Progenitor cell of endocrine pancreas (in vitro differentiated cells): ENCODE results near the gene LRIT1. TPM values are rescaled to one million over a fixed set of nuclear protein-coding genes. Genes with fewer than 3 reads are reported as not detected.

Experiments
- DNase-seq: peaks from one replicate; pipeline ENCODE4 v3.0.0; 2021; ENCODE audit warnings: low spot score; ENCODE audit not compliant: unreplicated experiment
- H3K27ac Mint-ChIP-seq: 2 replicates; pipeline ENCODE4 v1.8.0; 2021; ENCODE audit warnings: mild to moderate bottlenecking, moderate library complexity, mixed read lengths
- H3K27me3 Mint-ChIP-seq: 2 replicates; pipeline ENCODE4 v1.8.0; 2021; ENCODE audit warnings: mixed read lengths
- H3K36me3 Mint-ChIP-seq: 2 replicates; pipeline ENCODE4 v1.8.0; 2022; ENCODE audit warnings: mixed read lengths; ENCODE audit not compliant: insufficient read depth
- H3K4me1 Mint-ChIP-seq: 2 replicates; pipeline ENCODE4 v1.8.0; 2021; ENCODE audit warnings: low read depth, mixed read lengths
- H3K4me3 Mint-ChIP-seq: 2 replicates; pipeline ENCODE4 v1.8.0; 2021; ENCODE audit warnings: low read depth, mild to moderate bottlenecking, moderate library complexity, mixed read lengths
- H3K9me3 Mint-ChIP-seq: 2 replicates; pipeline ENCODE4 v1.8.0; 2021; ENCODE audit warnings: low read depth, mixed read lengths
- total RNA-seq: library from RNA; stranded (reverse); gene quantifications from 2 replicates; pipeline ENCODE4 v1.2.1, GENCODE V29; 2021
- TF ChIP-seq, protein P1 (sequence below): fragments of 200-600 bp; sonication (generic); IDR thresholded peaks from one replicate; pipeline ENCODE4 v1.5.0; 2021; ENCODE audit warnings: antibody characterized with exemption, mild to moderate bottlenecking; ENCODE audit not compliant: unreplicated experiment

LRIT1 gene
- total RNA-seq, 1 donor from 2014 or later = not detected

- H3K4me1 Mint-ChIP-seq = peaks cover 7% of the 10 kb centered on the region
- H3K27ac Mint-ChIP-seq = no peak overlapping the region
- TF ChIP-seq, protein P1, sequence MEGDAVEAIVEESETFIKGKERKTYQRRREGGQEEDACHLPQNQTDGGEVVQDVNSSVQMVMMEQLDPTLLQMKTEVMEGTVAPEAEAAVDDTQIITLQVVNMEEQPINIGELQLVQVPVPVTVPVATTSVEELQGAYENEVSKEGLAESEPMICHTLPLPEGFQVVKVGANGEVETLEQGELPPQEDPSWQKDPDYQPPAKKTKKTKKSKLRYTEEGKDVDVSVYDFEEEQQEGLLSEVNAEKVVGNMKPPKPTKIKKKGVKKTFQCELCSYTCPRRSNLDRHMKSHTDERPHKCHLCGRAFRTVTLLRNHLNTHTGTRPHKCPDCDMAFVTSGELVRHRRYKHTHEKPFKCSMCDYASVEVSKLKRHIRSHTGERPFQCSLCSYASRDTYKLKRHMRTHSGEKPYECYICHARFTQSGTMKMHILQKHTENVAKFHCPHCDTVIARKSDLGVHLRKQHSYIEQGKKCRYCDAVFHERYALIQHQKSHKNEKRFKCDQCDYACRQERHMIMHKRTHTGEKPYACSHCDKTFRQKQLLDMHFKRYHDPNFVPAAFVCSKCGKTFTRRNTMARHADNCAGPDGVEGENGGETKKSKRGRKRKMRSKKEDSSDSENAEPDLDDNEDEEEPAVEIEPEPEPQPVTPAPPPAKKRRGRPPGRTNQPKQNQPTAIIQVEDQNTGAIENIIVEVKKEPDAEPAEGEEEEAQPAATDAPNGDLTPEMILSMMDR = peak; percentile 97
- peak; percentile 60 for DNase-seq
- no peaks in the 10 kb centered on the region for H3K36me3 Mint-ChIP-seq
- no peaks in the 10 kb centered on the region for H3K9me3 Mint-ChIP-seq
- H3K27me3 Mint-ChIP-seq = peaks cover 26% of the 10 kb centered on the region
- H3K4me3 Mint-ChIP-seq = no peak overlapping the region
Observed at GRCh38 chr10:84264611-84265141, 23.3 kb upstream of the LRIT1 start.

- peaks cover 7% of the 10 kb centered on the region for H3K4me1 Mint-ChIP-seq
- H3K36me3 Mint-ChIP-seq = no peaks in the 10 kb centered on the region
Observed at GRCh38 chr10:84263716-84264115, 22.4 kb upstream of the LRIT1 start.

GRCh38 chr10:84262190-84262956, 21.0 kb upstream of the LRIT1 start:
- peaks cover under 1% of the 10 kb centered on the region for H3K4me1 Mint-ChIP-seq
- TF ChIP-seq, protein P1 = no peak
- no peaks in the 10 kb centered on the region for H3K36me3 Mint-ChIP-seq
- H3K27me3 Mint-ChIP-seq = peaks cover 30% of the 10 kb centered on the region
- H3K4me3 Mint-ChIP-seq = no peak overlapping the region
- H3K27ac Mint-ChIP-seq = no peak overlapping the region
- no peak for DNase-seq
- no peaks in the 10 kb centered on the region for H3K9me3 Mint-ChIP-seq

More at GRCh38 chr10:84263716-84264115, 22.4 kb upstream of the LRIT1 start:
- no peak overlapping the region for H3K27ac Mint-ChIP-seq
- H3K27me3 Mint-ChIP-seq = peaks cover 26% of the 10 kb centered on the region
- no peak overlapping the region for H3K4me3 Mint-ChIP-seq
- TF ChIP-seq, protein P1 = no peak
- no peaks in the 10 kb centered on the region for H3K9me3 Mint-ChIP-seq
- DNase-seq = no peak

DNA sequence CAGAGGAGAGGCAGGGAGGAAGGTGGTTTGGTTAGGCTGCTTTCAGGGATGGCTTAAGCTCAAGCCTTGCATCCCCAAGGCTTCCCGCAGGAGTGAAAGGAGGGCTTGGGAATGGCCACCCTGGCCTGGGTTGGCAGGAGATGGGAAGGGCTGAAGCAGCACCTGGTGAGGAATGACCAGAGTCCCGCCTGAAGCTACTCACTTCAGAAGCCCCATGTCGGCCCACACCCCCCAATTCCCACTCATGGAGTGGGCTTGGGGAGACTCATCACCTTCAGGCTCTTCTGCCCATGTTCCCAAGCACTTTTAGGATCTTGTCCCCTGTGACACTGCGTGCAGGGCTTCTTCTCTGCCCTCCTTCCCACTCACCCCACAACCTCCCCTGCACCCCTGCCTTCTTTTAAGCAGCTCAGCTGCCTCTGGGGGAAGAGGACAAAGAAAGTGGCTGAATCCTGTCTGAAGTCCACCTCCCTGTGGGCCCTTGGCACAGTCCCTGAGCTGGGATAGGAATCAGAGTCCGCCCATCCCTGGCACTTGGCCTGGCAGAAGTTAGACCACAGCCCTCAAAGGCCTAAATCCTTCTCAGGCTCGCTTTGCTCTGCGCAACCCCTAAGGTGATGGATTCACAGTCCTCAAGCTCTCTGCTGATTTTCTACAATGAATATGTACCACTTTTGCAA, 20.0 kb upstream of the LRIT1 start:
- H3K27me3 Mint-ChIP-seq = peaks cover 37% of the 10 kb centered on the region
- no peak overlapping the region for H3K4me3 Mint-ChIP-seq
- no peaks in the 10 kb centered on the region for H3K4me1 Mint-ChIP-seq
- H3K36me3 Mint-ChIP-seq = no peaks in the 10 kb centered on the region
- DNase-seq = no peak
- H3K27ac Mint-ChIP-seq = no peak overlapping the region
- TF ChIP-seq, protein P1 = no peak
- no peaks in the 10 kb centered on the region for H3K9me3 Mint-ChIP-seq

- Mint-ChIP-seq H3K4me3 (no peak overlapping the region), H3K27ac (no peak overlapping the region), H3K36me3 (no peaks in the 10 kb centered on the region), H3K9me3 (no peaks in the 10 kb centered on the region), H3K27me3 (peaks cover 28% of the 10 kb centered on the region), H3K4me1 (no peaks in the 10 kb centered on the region)
- no peak for DNase-seq
- TF ChIP-seq, protein P1 = no peak
Observed at GRCh38 chr10:84258034-84258695, 16.8 kb upstream of the LRIT1 start.
